B cell (primary cell): ENCODE measurements around the gene RFK. TPM values are rescaled to one million over a fixed set of nuclear protein-coding genes. Genes with fewer than 3 reads are reported as not detected.

Source experiments
- ATAC-seq: fragments of 200-7000 bp; cut with Tn5 transposase; one replicate; pipeline ENCODE4 v1.10.0; 2021; ENCODE audit warnings: low read depth, mild to moderate bottlenecking, moderate number of reproducible peaks, moderate library complexity
- CTCF ChIA-PET: fragments of 350-600 bp; sonication (Branson Sonifier 250); formaldehyde crosslinking; loops from one replicate; lab custom pipeline; 2021; ENCODE audit warnings: antibody characterized with exemption, inconsistent platforms; lab: Charles Lee
- POLR2A ChIA-PET: fragments of 350-600 bp; sonication (Branson Sonifier 250); formaldehyde crosslinking; loops from one replicate; lab custom pipeline; 2021; ENCODE audit warnings: antibody characterized with exemption; lab: Charles Lee
- DNase-seq: peaks from one replicate; pipeline ENCODE4 v3.0.0; 2013
- H2AFZ ChIP-seq: 2 replicates; pipeline ENCODE4 v1.6.1; 2012; ENCODE audit warnings: mild to moderate bottlenecking, low read depth, low read length; ENCODE audit not compliant: insufficient read depth, poor library complexity, severe bottlenecking
- H3K27ac ChIP-seq, 2 donors: 1 replicate in 1 of 2; 2 replicates in 1 of 2; pipeline ENCODE4 v1.5.1; 2012 to 2013; ENCODE audit warnings: low read length in 2 of 2, mild to moderate bottlenecking in 2 of 2, moderate library complexity in 1 of 2
- H3K27me3 ChIP-seq, 4 experiments: fragments of 200-600 bp in 1 of 4; sonication (generic) in 1 of 4; replicated peaks in 1 of 4; 1 replicate in 2 of 4; 2 replicates in 2 of 4; pipeline versions ENCODE4 v1.6.1 to v1.7.0; 2013 to 2016; ENCODE audit warnings: low read length in 3 of 4, mild to moderate bottlenecking in 2 of 4, mixed read lengths in 1 of 4, moderate library complexity in 1 of 4; ENCODE audit not compliant: insufficient read depth in 4 of 4, control insufficient read depth in 3 of 4; ENCODE audit errors: control extremely low read depth in 1 of 4
- H3K36me3 ChIP-seq, 2 experiments: replicated peaks in 1 of 2; 1 replicate in 1 of 2; 2 replicates in 1 of 2; pipeline versions ENCODE4 v1.6.1 to v1.7.1; 2013; ENCODE audit warnings: low read length in 1 of 2; ENCODE audit not compliant: insufficient read depth in 2 of 2, control insufficient read depth in 1 of 2; ENCODE audit errors: control extremely low read depth in 1 of 2, extremely low read depth in 1 of 2
- H3K4me1 ChIP-seq, 2 donors: fragments of 200-600 bp in 1 of 2; sonication (generic) in 1 of 2; 1 replicate in 1 of 2; 2 replicates in 1 of 2; pipeline versions ENCODE4 v1.5.1 to v1.6.1; 2013 to 2017; ENCODE audit warnings: low read length in 2 of 2; ENCODE audit not compliant: control insufficient read depth in 2 of 2, insufficient read depth in 2 of 2
- H3K4me2 ChIP-seq: replicated peaks from 2 replicates; pipeline ENCODE3; 2012; ENCODE audit warnings: mild to moderate bottlenecking, low read depth, low read length; ENCODE audit not compliant: poor library complexity, severe bottlenecking
- H3K4me3 ChIP-seq, 5 experiments: fragments of 200-600 bp in 1 of 5; sonication (generic) in 1 of 5; 1 replicate in 3 of 5; 2 replicates in 2 of 5; pipeline versions ENCODE4 v1.5.1 to v1.7.0; 2011 to 2016; ENCODE audit warnings: low read length in 4 of 5, mild to moderate bottlenecking in 4 of 5, low read depth in 2 of 5, control low read depth in 1 of 5, moderate library complexity in 1 of 5; ENCODE audit not compliant: insufficient read depth in 1 of 5; ENCODE audit errors: control extremely low read depth in 1 of 5, extremely low read depth in 1 of 5
- H3K79me2 ChIP-seq: fragments of 200-600 bp; sonication (generic); one replicate; pipeline ENCODE4 v1.6.0; 2016; ENCODE audit warnings: low read length; ENCODE audit not compliant: control insufficient read depth, insufficient read depth
- H3K9ac ChIP-seq: fragments of 200-600 bp; sonication (generic); 2 replicates; pipeline ENCODE4 v1.6.1; 2017; ENCODE audit warnings: mild to moderate bottlenecking, low read length, moderate library complexity
- H3K9me3 ChIP-seq, 3 donors: one replicate each; pipeline versions ENCODE4 v1.6.1 to v1.7.1; 2013; ENCODE audit warnings: low read length in 2 of 3; ENCODE audit not compliant: control insufficient read depth in 2 of 3, insufficient read depth in 1 of 3; ENCODE audit errors: control extremely low read depth in 1 of 3
- H4K20me1 ChIP-seq: 2 replicates; pipeline ENCODE4 v1.6.0; 2012; ENCODE audit warnings: mild to moderate bottlenecking, low read length; ENCODE audit not compliant: insufficient read depth, control insufficient read depth, poor library complexity, severe bottlenecking
- H3K27ac Mint-ChIP-seq: one replicate; pipeline ENCODE4 v1.8.0; 2021; ENCODE audit warnings: mixed read lengths
- H3K27me3 Mint-ChIP-seq: one replicate; pipeline ENCODE4 v1.8.0; 2021; ENCODE audit warnings: mixed read lengths
- H3K4me1 Mint-ChIP-seq: one replicate; pipeline ENCODE4 v1.8.0; 2021; ENCODE audit warnings: mixed read lengths
- H3K4me3 Mint-ChIP-seq: one replicate; pipeline ENCODE4 v1.8.0; 2021; ENCODE audit warnings: mixed read lengths
- H3K9me3 Mint-ChIP-seq: one replicate; pipeline ENCODE4 v1.8.0; 2022; ENCODE audit warnings: mixed read lengths; ENCODE audit not compliant: insufficient read depth
- CTCF ChIP-seq: fragments of 200-600 bp; IDR thresholded peaks from one replicate; pipeline ENCODE4 v1.8.0; 2022; ENCODE audit warnings: antibody characterized with exemption, mild to moderate bottlenecking
- EZH2 ChIP-seq: IDR thresholded peaks from 2 replicates; pipeline ENCODE4 v1.6.1; 2012; ENCODE audit warnings: borderline replicate concordance, low read depth, mild to moderate bottlenecking, moderate library complexity, low read length; ENCODE audit not compliant: insufficient read depth, poor library complexity, severe bottlenecking
- WGBS: methylation state at CpG from one replicate; pipeline ENCODE4 v1.1.5; 2013; ENCODE audit warnings: missing lambda C conversion rate; ENCODE audit not compliant: insufficient coverage; 5-methylcytosine and 5-hydroxymethylcytosine counted together
- intact Hi-C: fragments of 100-400 bp; cut with micrococcal nuclease; formaldehyde crosslinking; loops from one replicate; pipeline ENCODE4 v1.10.0; 2022
- polyA plus RNA-seq: library from polyadenylated mRNA; depleted of rRNA; stranded (reverse); fragments of >200 nt; gene quantifications from 2 replicates; pipeline ENCODE4 v1.2.3, GENCODE V29; 2012
- total RNA-seq, 2 donors: library from RNA; stranded (reverse); fragments of 120-200 nt in 1 of 2; gene quantifications; 1 replicate in 1 of 2; 2 replicates in 1 of 2; pipeline versions ENCODE4 v1.2.3 to v1.2.4, GENCODE V29; 2013 to 2022

Gene RFK
- total and polyA plus RNA-seq, 2 donors (not counting 1 experiment from before 2014, with no cell fraction given), result 3.4 to 9.0 TPM

- no peak overlapping the region for H3K4me2 ChIP-seq
- DNase-seq, result no peak
- H2AFZ ChIP-seq, result no peak overlapping the region
- no peak for TF ChIP-seq CTCF
- no peak for TF ChIP-seq EZH2
- H3K4me3 Mint-ChIP-seq, result no peak overlapping the region
- H3K9ac ChIP-seq, result no peak overlapping the region
- ChIA-PET POLR2A (interaction anchor here (0.7 kb wide), 1 partner anchor 1364 kb away, joined by 4 read pairs; no protein-coding TSS in a partner anchor), CTCF (no interaction called here)
- H3K36me3 ChIP-seq, result peaks cover 0 to 12% of the 10 kb centered on the region in 2 experiments
- H3K79me2 ChIP-seq, result peaks cover 13% of the 10 kb centered on the region
- peaks cover 4% of the 10 kb centered on the region for H4K20me1 ChIP-seq
- H3K27ac Mint-ChIP-seq, result no peak overlapping the region
- WGBS, result no CpG with 5 or more reads among the region's 1 CpG
- H3K27ac ChIP-seq, result no peak overlapping the region
- peaks cover 9 to 15% of the 10 kb centered on the region in 2 donors for H3K4me1 ChIP-seq
- peaks cover 14% of the 10 kb centered on the region for H3K4me1 Mint-ChIP-seq
- no peaks in the 10 kb centered on the region for H3K27me3 Mint-ChIP-seq
- intact Hi-C loops, result loop anchor here (10.0 kb wide), 2 partner anchors 1436 to 1904 kb away; partner anchors contain the start of genes C9orf40 and PSAT1
- ATAC-seq, result no peak
- no peak overlapping the region for H3K4me3 ChIP-seq
- no peaks in the 10 kb centered on the region for H3K9me3 ChIP-seq
- H3K9me3 Mint-ChIP-seq, result no peaks in the 10 kb centered on the region
- no peaks in the 10 kb centered on the region for H3K27me3 ChIP-seq
These were observed 3.6 kb downstream of the RFK start for GRCh38 chr9:76390656-76391055.

GRCh38 chr9:76379494-76379893, 14.7 kb downstream of the RFK start:
- CTCF ChIA-PET, result no interaction called here
- no peaks in the 10 kb centered on the region for H4K20me1 ChIP-seq
- H3K4me1 ChIP-seq, result no peaks in the 10 kb centered on the region
- H3K27me3 ChIP-seq, result no peaks in the 10 kb centered on the region
- no peak for ATAC-seq
- H3K36me3 ChIP-seq, result peaks cover 0 to 7% of the 10 kb centered on the region in 2 experiments
- H3K4me1 Mint-ChIP-seq, result no peaks in the 10 kb centered on the region
- no peak overlapping the region for H3K4me3 Mint-ChIP-seq
- H3K79me2 ChIP-seq, result no peaks in the 10 kb centered on the region
- no peak overlapping the region for H3K4me3 ChIP-seq
- H2AFZ ChIP-seq, result no peak overlapping the region
- POLR2A ChIA-PET, result no interaction called here
- DNase-seq, result no peak
- no peaks in the 10 kb centered on the region for H3K27me3 Mint-ChIP-seq
- H3K9me3 ChIP-seq, result no peaks in the 10 kb centered on the region
- WGBS, result 80% methylated on average over 1 of the region's 2 CpGs
- no peak overlapping the region for H3K9ac ChIP-seq
- TF ChIP-seq EZH2 (no peak), CTCF (no peak)
- no peak overlapping the region for H3K27ac ChIP-seq
- intact Hi-C loops, result no loop called here
- no peak overlapping the region for H3K4me2 ChIP-seq
- no peak overlapping the region for H3K27ac Mint-ChIP-seq
- no peaks in the 10 kb centered on the region for H3K9me3 Mint-ChIP-seq
